Nephron progenitor cell (in vitro differentiated cells): ENCODE measurements around the gene MPHOSPH8.

Source experiments
- DNase-seq: peaks from one replicate; pipeline ENCODE4 v3.0.0; 2021
- H3K27ac Mint-ChIP-seq: 2 replicates; pipeline ENCODE4 v1.8.0; 2021; ENCODE audit warnings: mild to moderate bottlenecking, moderate library complexity, mixed read lengths
- H3K27me3 Mint-ChIP-seq: 2 replicates; pipeline ENCODE4 v1.8.0; 2021; ENCODE audit warnings: mild to moderate bottlenecking, low read depth, mixed read lengths; ENCODE audit not compliant: poor library complexity
- H3K36me3 Mint-ChIP-seq: 2 replicates; pipeline ENCODE4 v1.8.0; 2021; ENCODE audit warnings: low read depth, mixed read lengths
- H3K4me1 Mint-ChIP-seq: 2 replicates; pipeline ENCODE4 v1.8.0; 2021; ENCODE audit warnings: mixed read lengths
- H3K4me3 Mint-ChIP-seq: 2 replicates; pipeline ENCODE4 v1.8.0; 2021; ENCODE audit warnings: mild to moderate bottlenecking, moderate library complexity, mixed read lengths
- H3K9me3 Mint-ChIP-seq: 2 replicates; pipeline ENCODE4 v1.8.0; 2021; ENCODE audit warnings: mild to moderate bottlenecking, moderate library complexity, mixed read lengths
- CTCF ChIP-seq: fragments of 200-600 bp; sonication (generic); IDR thresholded peaks from 2 replicates; pipeline ENCODE4 v1.5.0; 2021; ENCODE audit warnings: antibody characterized with exemption

The MPHOSPH8 gene

GRCh38 chr13:19633479-19634255 lies at the start of gene MPHOSPH8:
Gene MPHOSPH8 (plus strand): TSS chr13:19633659. CDS start chr13:19633749, 90 bp downstream.
- Mint-ChIP-seq H3K27ac (peak within 1 kb of the TSS; percentile 100), H3K36me3 (peaks cover 47% of the 10 kb centered on the region)
- DNase-seq = peak; percentile 93

GRCh38 chr13:19586904-19587634 lies 46.4 kb upstream of the MPHOSPH8 start:
- H3K4me3 Mint-ChIP-seq = no peak overlapping the region
- H3K9me3 Mint-ChIP-seq = peaks cover 71% of the 10 kb centered on the region
- H3K27me3 Mint-ChIP-seq = peaks cover 3% of the 10 kb centered on the region
- no peak for TF ChIP-seq CTCF
- DNase-seq = no peak
- no peaks in the 10 kb centered on the region for H3K4me1 Mint-ChIP-seq
- H3K27ac Mint-ChIP-seq = no peak overlapping the region
- H3K36me3 Mint-ChIP-seq = no peaks in the 10 kb centered on the region

More at GRCh38 chr13:19633479-19634255, at the start of gene MPHOSPH8:
- no peak for TF ChIP-seq CTCF
- Mint-ChIP-seq H3K27me3 (peaks cover 8% of the 10 kb centered on the region), H3K9me3 (peaks cover 38% of the 10 kb centered on the region), H3K4me1 (peaks cover 19% of the 10 kb centered on the region), H3K4me3 (peak within 1 kb of the TSS; percentile 98)

- Mint-ChIP-seq H3K9me3 (peaks cover 72% of the 10 kb centered on the region), H3K4me1 (no peaks in the 10 kb centered on the region), H3K4me3 (no peak overlapping the region), H3K27ac (no peak overlapping the region), H3K27me3 (peaks cover 3% of the 10 kb centered on the region), H3K36me3 (no peaks in the 10 kb centered on the region)
- TF ChIP-seq CTCF = no peak
- no peak for DNase-seq
Measured at GRCh38 chr13:19587635-19588300, 45.7 kb upstream of the MPHOSPH8 start.

- Mint-ChIP-seq H3K36me3 (no peaks in the 10 kb centered on the region), H3K4me1 (no peaks in the 10 kb centered on the region), H3K9me3 (peaks cover 68% of the 10 kb centered on the region), H3K27ac (no peak overlapping the region), H3K27me3 (peaks cover 8% of the 10 kb centered on the region), H3K4me3 (no peak overlapping the region)
- DNase-seq = no peak
- no peak for TF ChIP-seq CTCF
Measured at GRCh38 chr13:19589312-19589711, 44.1 kb upstream of the MPHOSPH8 start.

GRCh38 chr13:19590423-19590822 lies 43.0 kb upstream of the MPHOSPH8 start:
- Mint-ChIP-seq H3K4me1 (no peaks in the 10 kb centered on the region), H3K9me3 (peaks cover 64% of the 10 kb centered on the region), H3K4me3 (no peak overlapping the region), H3K36me3 (no peaks in the 10 kb centered on the region), H3K27me3 (peaks cover 8% of the 10 kb centered on the region), H3K27ac (no peak overlapping the region)
- DNase-seq = no peak
- TF ChIP-seq CTCF = no peak
